HG02571 (cell line): ENCODE results near the gene ABHD14A.
"Not testable (repeated sequence)": the region's sequence is repeated elsewhere in the genome, so short reads cannot be mapped to it uniquely, and the experiment has no call there.

Source experiments
- ATAC-seq: cut with Tn5 transposase; IDR thresholded peaks from one replicate; pipeline ENCODE4 v1.9.1; 2021; ENCODE audit warnings: mild to moderate bottlenecking, moderate library complexity; ENCODE audit not compliant: unreplicated experiment

Gene ABHD14A

DNA sequence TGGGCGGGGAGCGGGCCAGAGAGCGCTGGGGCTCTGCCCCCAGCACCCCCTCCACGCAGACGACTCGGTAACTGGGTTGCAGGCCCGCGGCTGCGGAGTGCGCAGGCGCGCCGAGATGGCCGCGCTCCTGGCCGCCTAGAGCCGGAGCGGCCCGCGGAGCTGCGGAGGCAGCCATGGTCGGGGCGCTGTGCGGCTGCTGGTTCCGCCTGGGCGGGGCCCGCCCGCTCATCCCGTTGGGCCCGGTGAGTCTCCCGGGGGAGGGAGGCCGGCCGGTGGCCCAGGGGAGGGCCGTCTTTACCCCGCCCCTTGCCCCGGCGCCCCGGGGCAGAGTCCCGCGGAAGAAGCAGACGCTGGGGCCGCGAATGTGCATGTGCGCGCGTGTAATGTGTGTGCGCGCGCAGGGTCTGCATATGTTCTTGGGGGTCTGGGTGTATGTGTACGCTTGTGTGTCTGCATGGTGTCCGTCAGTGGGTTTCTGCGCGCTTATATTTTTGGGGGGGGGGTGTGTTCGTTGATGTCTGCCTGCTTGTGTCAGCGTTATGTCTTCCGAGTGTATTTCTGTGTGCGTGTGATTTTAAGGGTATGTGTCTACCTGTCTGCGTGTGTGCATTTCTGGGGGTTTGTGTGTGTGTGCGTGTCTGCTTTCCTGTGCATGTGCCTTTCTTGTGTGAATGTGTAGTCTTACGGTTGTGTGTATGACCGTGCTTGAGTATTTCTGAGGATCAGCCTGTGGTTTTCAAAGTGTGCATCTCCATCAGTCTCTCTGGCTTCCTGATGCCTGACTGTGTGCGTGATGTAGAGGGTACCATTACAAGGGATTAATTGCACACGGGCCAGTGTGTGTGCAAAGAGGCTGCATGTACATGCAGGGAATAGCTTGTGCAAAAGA, at the start of gene ABHD14A:
TSS of gene ABHD14A (plus strand) at position 102 of the 889 bp plus-strand sequence. CDS start at position 174, 72 bp downstream.
- no peak for ATAC-seq

DNA sequence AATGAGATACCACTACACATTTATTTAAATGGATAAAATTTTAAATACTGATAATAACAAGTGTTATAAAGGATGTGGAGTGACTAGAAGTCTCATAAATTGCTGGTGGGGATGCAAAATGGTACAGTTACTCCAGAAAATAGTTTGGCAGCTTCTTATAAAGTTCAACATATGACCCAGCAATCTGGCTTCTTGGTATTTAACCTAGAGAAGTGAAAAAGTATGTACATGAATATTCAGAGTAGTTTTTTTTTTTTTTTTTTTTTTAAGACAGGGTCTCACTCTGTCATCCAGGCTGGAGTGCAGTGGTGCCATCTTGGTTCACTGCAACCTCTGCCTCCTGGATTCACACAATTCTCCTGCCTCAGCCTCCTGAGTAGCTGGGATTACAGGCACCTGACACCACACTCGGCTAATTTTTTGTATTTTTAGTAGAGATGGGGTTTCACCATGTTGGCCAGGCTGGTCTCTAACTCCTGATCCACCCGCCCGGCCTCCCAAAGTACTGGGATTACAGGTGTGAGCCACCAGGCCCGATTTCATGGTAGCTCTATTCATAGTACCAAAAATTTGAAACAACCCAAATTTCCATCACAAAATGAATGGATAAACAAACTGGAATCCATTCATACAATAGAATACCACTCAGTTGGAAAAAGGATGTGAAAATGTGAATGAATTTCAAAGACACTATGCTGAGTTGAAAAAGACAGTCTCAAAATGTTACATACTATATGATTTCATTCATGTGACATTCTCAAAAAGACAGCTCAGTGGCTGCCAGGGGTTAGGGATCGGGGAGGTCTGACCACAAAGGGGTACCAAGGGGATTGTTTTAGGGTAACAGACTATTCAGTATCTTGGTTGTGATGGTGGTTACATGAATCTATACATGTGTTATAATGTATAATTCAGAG, 47.5 kb upstream of the ABHD14A start:
- no peak for ATAC-seq

DNA sequence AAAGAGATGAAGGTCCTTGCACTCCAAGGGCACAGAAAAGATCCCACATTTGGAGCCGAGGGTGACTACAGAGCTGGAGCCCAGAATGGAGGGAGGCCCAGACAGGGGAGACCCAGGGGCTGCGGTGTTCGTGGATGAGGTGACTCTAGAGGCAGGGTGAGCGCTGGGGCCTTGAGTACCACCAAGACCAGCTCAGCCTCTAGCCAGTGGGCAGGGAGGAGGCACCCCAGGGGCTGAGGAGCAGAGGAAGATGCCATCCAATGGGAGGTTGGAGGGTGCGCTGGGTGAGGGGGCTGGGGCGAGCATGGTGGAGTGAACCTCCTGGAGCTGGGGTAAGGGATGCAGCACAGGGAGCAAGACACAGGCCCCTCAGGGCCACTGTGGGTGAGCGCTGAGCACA, 46.4 kb upstream of the ABHD14A start:
- no peak for ATAC-seq

DNA sequence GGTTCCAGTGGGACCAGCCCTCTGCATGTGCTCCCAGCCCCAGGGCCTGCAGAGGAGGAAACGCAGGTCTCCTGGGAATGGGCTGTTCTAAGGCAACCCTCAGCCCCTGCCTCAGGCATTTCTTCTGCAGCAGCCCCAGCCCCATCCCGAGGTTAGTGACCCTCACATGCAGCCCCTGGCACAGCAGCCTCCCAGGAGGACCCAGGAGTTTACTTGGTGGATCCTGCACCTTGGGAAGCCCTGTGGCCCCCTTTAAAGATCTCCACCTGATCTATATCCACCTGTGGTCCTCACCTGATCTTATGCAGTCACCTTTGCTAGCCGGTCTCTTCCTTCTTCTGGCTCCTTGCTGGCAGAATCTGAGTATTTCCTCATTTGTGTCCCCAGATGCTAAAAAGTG, 45.9 kb upstream of the ABHD14A start:
- not testable (repeated sequence) for ATAC-seq

DNA sequence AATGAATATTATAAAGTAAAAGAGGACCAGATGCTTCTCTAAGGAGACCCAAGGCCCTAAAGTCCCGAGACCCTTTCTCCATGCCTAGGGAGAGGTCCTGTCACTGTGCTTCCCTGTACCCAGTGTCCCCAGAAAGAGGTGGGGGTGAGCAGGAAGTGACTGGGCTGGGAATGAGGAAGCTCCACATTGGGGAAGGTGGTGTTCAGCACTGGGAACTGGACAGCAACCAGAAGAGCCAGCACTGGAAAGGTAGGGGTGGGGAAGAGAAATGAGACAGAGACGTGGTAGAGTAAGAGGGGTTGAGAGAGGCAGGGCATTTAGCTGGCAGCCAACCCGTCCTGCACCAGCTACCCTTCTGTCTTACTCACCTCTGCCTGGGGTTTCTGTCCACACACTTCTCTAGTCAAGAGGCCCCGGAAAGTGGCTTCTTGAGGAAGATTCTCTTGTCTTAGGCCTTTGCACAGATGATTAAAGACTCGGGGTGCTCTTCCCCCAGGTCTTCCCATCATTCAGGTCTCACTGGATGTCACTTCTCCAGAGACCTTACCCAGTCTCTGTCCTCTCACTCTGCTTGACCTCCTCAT, 45.4 kb upstream of the ABHD14A start:
- no peak for ATAC-seq

DNA sequence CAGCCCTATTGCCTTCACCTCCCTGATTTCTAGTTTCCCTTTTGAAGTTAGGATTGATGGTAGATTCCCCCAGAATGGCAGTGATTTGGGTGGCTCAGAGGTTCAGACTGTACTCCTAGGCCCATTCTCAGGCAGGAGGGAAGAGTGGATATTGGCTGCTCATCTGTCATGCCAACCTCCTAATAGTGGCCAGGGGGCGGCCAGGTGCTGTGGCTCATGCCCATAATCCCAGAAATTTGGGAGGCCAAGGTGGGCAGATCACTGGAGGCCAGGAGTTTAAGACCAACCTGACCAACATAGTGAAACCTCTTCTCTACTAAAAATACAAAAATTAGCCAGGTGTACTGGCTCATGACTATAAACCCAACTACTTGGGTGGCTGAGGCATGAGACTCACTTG, 44.4 kb upstream of the ABHD14A start:
- no peak for ATAC-seq

DNA sequence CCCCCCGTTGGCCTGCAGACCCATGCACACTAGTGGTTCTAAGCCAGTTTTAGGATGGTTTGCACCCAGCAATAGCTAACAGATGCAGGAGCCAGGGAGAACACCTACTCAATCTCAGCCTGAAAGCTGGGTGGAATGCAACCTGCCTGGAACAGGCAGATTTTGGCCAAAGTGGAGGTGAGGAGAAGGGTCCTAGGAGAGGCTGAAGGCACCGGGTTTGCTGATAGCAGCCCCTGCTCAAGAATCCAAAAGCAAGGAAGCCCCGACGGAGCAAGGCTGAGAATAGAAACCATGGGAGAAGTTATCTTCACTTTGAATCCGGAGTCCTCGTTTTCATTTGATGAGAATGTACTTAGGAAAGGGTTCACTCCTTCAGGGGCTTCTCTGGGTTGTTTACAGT, 43.1 kb upstream of the ABHD14A start:
- ATAC-seq, result no peak

DNA sequence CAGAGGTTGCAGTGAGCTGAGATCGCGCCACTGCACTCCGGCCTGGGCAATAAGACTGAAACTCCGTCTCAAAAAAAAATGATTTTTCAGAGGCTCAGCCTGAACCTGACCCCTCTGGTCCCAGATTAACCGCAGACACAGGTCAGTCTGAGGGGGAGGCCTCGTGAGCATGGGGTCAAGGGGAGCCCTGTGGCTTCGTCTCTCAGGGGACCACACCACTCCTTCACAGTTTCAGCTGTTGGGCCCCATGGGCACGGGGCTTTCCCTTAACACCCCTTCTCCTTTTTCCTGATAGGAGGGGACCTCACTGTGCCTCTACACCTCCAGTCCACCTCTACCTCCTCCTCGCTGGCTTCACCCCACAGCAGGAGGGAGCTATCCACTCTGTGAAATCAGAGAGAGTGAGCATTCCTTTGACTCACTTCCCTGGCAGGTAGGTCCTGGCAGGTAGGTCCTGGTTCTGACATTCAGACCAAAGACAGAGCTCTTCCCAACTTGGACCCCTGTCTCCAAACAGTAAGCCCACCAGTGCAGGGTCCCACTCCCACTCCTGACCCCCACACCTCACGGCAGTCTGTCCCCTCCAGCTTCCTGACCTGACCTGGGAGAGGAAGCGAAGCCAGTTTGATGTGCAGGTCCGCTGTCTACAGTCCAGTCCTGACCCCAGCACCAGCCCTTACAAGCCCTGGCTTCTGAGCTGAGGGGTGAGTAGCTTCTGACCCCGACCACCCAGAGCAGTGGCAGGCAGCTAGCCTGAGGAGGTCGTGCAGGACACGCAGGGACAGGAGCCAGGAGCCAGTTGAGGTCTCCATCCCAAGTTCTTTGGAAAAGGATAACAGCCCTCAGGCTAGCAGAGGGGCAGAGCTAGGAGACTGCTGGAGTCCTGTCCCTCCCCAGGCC, 42.1 kb upstream of the ABHD14A start:
- no peak for ATAC-seq

DNA sequence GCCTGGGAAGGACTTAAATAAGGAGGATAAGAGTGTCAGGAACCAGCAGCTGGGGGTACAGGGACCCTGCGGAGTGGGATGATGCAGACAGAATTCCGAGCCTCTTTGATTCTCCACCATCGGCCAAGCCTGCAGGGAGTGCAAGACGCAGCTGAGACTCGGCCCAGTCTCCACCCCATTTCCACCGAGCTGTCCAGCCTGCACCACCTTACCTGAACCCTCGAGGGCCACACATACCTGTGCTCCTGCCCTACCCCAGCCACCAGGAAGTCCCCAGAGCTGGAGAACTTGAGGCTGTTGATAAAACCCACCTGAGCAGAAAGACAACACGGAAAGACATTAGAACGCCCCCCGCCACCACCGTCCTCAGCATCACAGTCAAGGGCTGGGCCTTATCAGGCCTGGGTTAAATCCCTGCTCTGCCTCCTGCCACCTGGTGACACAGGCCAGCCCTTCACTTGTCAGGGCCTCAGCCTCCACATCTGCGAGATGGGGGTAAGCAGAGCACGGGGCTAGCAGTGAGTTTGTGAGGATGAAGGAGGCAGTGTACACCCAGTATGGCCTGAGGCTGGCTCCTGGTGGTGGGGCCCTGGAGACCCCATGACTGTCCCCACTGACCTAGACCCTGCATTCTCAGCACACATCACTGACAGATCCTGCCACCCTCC, 41.3 kb upstream of the ABHD14A start:
- ATAC-seq, result no peak

DNA sequence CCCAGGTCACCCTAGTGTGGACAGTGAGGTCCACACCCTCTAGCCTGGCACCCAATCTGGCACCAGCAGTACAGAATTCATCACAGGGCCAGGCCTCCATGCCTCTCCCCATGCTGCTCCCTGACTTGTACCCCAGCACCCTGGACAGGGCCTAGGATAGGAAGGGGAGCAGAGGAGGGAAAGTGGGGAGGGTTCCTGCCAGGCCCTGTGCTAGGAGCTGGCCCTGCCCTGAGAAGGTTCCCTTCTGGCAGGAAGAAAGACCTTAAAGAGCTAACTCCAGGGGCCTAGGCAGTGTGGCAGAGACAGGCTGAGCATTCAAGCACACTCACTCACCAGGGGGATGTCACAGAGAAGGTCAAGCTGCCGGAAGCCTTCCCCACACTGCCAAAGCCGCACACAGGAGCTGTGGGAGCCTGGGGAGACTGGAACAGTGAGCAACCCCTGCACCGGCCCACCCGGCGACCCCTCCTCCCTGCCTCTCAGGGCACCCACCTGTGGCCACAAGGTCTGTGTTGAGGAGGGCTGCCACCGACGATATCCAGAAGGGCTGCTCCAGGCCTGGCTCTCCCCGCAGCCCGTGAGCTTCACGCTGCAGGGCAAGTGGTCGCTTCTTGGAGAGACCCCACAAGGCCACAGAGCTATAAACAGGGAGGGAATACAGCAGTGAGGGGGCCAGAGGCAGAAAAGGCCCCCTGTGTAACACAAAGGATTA, 40.6 kb upstream of the ABHD14A start:
- ATAC-seq, result no peak

DNA sequence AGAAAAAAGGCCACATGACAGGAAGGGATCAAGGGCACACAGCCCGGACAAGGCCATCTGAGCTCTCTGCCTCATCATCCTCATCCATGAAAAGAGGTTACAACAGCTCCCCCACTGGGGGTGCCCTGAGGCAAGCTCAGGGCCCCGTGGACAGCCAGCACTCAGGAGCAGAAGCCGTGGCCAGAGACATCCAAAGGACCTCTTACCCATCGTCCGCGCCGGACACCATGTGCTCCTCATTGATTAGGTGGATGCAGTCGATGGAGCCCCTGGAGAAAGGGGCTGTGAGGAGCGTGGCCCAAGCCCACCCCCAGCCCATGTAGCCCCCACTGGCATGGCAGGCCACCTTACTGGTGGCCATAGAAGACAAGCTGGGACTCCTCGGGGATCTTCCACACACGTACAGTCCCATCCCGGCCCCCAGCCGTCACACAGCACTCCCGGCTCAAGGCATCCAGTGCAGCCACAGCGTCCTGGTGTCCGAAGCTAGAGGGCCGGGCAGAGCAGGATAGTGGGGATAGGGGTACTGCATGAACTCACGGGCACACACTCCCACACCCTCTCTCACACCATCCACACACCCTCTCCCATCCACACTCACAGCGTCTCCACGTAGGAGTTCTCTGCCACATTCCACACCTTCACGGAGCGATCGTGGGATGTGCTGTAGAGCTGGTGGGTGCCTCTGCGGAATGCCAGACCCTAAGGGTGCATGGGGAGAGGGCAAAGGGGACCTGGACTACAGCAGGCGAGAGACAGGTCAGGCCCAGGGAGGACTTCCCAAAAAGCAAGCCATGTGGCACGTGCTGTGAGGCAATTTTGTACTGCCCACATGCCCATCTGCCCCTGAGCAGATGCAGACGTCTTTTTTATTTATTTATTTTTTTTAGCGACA, 39.6 kb upstream of the ABHD14A start:
- no peak for ATAC-seq

DNA sequence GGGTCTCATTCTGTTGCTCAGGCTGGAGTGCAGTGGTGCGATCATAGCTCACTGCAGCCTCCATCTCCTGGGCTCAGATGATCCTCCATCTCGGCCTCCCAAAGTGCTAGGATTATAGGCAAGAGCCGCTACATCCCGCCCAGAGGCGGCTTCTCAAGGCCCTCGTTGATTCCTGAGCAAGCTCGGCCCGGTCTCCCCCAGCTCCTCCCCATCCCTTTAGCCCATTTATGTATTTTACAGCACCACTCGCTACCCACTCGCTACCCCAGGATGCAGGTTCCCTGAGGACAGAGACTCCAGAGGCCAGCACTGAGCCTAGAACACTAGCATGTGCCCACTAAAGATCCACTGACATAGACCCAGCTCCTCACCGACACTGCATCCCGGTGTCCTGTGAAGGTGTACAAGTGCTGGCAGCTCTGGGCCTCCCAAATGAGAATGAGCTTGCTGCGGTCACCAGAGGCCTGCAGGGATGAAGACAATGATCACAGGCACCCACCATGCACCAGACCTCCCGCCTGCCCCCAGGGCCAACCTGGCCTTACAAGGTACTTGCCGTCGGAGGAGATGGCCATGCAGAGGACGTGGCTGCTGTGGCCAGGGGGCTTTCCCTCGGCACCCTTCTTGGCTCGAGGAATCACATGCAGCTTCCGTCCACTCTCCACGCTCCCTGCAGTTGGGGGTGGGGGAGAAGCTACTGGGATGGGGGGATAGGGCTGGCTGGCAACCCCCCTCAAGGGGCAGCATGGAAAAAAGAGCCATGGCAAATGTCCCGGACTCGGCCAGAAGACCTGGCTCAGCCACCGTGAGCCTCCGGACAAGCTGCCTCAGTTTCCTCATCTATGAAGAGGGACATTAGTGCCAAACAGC, 38.7 kb upstream of the ABHD14A start:
- ATAC-seq, result no peak

DNA sequence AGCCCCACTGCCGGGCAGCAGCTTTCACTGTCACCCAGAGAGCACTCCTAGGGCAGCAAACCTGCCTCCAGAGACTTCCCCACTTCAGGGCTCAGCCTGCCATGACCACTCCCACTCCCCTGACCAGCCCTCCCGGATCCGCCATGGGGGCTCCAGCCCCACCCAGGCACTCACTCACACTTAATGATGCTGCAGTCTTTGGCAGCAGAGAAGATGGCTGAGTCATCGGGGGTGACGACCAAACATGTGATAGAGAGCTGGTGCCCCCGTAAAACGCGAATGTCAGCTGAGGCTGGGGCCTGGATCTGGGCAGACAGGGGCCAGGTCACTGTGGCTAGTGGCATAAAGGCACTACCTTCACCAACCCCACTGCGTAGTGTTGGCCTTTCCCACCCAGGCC, 37.9 kb upstream of the ABHD14A start:
- ATAC-seq, result no peak

DNA sequence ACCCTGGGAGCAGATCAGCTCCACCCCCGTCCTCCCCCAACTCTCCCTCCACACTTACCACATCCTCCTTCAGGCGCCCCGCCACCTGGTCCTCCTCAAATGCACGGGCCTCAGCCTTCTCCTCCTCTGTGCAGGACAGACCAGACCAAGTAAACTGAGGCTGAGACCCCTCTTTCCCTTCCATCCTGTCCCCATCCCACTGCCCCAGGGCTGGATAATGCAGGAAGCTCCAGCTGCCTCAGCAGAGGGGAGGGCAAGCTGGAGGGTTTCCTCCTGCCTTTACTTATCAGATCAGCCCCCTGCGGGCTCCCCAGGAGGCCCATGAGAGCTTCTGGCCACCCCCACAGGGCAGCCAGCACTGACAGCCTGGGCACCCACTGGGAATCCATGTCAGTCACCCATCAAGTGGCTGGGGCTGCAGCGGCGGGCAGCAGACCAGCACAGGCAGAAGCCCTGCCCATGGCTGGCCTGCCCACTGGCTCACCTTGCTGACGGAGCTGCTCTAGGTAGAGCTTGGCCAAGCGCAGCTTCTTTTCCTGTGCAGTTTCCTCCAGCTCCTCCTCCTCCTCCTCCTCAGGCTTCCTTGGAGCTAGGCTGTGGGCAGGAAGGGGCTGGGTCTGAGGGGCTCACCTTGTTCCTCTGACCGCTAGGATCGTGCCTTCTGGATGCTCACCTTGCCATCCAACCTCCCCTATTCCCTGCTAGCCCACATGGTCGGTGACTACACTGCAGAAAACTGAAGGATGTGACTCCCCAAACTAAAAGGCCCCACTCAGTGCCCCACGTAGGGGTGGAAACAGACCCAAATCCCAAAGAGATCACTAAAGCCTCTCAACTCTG, 37.0 kb upstream of the ABHD14A start:
- ATAC-seq, result no peak

DNA sequence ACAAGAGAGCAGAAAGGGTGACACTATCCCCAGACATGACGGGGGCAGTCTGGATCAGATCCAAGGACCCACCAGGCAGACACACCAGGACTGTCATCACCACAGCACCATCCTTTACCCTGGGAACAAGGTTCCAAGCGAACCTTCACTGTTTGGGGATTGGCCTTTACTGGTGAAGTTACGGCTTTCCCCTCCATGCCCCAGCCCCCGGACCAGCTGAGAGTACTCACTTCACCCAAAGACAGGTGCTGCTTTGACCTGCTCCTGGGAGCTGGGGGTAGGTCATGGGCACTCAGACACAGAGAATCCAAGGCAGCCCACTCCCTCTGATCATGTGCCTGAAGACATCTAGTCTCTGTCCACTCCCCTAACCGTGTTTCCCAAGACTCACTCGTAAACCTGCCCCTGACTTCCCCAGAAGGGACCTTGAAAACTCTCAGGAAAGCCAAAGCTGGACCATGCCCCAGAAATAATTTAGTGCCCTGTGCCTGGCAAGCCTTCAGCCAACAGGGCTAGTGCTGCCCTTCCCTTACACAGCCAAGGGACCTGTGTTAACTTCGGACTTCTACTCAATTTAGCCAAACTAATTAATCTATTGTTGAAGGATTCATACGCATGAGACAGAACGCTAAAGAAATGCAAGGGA, 36.0 kb upstream of the ABHD14A start:
- ATAC-seq, result no peak
